DOHH2 (cell line): ENCODE measurements around the gene PHLPP2.

ENCODE experiments used
- EZH2phosphoT487 ChIP-seq: fragments of 200-600 bp; sonication (generic); IDR thresholded peaks from 2 replicates; pipeline ENCODE4 v1.6.1; 2017; ENCODE audit warnings: borderline replicate concordance, mild to moderate bottlenecking, antibody characterized with exemption, low read length, moderate library complexity, mixed read lengths
- TF ChIP-seq, protein P1 (sequence below): fragments of 200-600 bp; sonication (generic); IDR thresholded peaks from one replicate; pipeline ENCODE4 v1.5.1; 2014; ENCODE audit warnings: antibody characterized with exemption, mild to moderate bottlenecking, low read depth, low read length; ENCODE audit not compliant: poor library complexity, severe bottlenecking

DNA sequence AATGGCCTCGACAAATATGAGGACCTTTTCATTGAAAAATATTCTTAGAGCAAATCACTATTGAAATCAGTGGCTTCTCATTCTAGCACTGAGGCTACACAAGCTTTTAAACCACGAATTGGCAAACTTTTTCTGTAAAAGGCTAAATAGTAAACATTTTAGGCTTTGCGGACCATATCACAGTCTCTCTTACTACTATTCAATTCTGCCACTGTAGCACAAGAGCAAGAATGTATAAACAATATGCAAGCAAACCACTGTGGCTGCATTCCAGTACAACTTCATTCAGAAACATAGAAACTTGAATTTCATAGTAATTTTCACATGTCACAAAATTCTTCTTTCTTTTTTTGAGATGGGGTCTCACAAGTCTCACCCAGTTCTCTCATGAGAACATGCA is 49.1 kb downstream of the PHLPP2 start:
- TF ChIP-seq, protein P1, sequence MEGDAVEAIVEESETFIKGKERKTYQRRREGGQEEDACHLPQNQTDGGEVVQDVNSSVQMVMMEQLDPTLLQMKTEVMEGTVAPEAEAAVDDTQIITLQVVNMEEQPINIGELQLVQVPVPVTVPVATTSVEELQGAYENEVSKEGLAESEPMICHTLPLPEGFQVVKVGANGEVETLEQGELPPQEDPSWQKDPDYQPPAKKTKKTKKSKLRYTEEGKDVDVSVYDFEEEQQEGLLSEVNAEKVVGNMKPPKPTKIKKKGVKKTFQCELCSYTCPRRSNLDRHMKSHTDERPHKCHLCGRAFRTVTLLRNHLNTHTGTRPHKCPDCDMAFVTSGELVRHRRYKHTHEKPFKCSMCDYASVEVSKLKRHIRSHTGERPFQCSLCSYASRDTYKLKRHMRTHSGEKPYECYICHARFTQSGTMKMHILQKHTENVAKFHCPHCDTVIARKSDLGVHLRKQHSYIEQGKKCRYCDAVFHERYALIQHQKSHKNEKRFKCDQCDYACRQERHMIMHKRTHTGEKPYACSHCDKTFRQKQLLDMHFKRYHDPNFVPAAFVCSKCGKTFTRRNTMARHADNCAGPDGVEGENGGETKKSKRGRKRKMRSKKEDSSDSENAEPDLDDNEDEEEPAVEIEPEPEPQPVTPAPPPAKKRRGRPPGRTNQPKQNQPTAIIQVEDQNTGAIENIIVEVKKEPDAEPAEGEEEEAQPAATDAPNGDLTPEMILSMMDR, result no peak
- no peak for TF ChIP-seq EZH2phosphoT487
